B cell (primary cell): Measurements from ENCODE around the gene CPEB3. TPM values are rescaled to one million over a fixed set of nuclear protein-coding genes. Genes with fewer than 3 reads are reported as not detected.

Source experiments
- ATAC-seq: fragments of 200-7000 bp; cut with Tn5 transposase; one replicate; pipeline ENCODE4 v1.10.0; 2021; ENCODE audit warnings: low read depth, mild to moderate bottlenecking, moderate number of reproducible peaks, moderate library complexity
- CTCF ChIA-PET: fragments of 350-600 bp; sonication (Branson Sonifier 250); formaldehyde crosslinking; loops from one replicate; lab custom pipeline; 2021; ENCODE audit warnings: antibody characterized with exemption, inconsistent platforms; lab: Charles Lee
- POLR2A ChIA-PET: fragments of 350-600 bp; sonication (Branson Sonifier 250); formaldehyde crosslinking; loops from one replicate; lab custom pipeline; 2021; ENCODE audit warnings: antibody characterized with exemption; lab: Charles Lee
- DNase-seq: peaks from one replicate; pipeline ENCODE4 v3.0.0; 2013
- H2AFZ ChIP-seq: 2 replicates; pipeline ENCODE4 v1.6.1; 2012; ENCODE audit warnings: mild to moderate bottlenecking, low read depth, low read length; ENCODE audit not compliant: insufficient read depth, poor library complexity, severe bottlenecking
- H3K27ac ChIP-seq, 2 donors: 1 replicate in 1 of 2; 2 replicates in 1 of 2; pipeline ENCODE4 v1.5.1; 2012 to 2013; ENCODE audit warnings: low read length in 2 of 2, mild to moderate bottlenecking in 2 of 2, moderate library complexity in 1 of 2
- H3K27me3 ChIP-seq, 4 experiments: fragments of 200-600 bp in 1 of 4; sonication (generic) in 1 of 4; replicated peaks in 1 of 4; 1 replicate in 2 of 4; 2 replicates in 2 of 4; pipeline versions ENCODE4 v1.6.1 to v1.7.0; 2013 to 2016; ENCODE audit warnings: low read length in 3 of 4, mild to moderate bottlenecking in 2 of 4, mixed read lengths in 1 of 4, moderate library complexity in 1 of 4; ENCODE audit not compliant: insufficient read depth in 4 of 4, control insufficient read depth in 3 of 4; ENCODE audit errors: control extremely low read depth in 1 of 4
- H3K36me3 ChIP-seq, 2 experiments: replicated peaks in 1 of 2; 1 replicate in 1 of 2; 2 replicates in 1 of 2; pipeline versions ENCODE4 v1.6.1 to v1.7.1; 2013; ENCODE audit warnings: low read length in 1 of 2; ENCODE audit not compliant: insufficient read depth in 2 of 2, control insufficient read depth in 1 of 2; ENCODE audit errors: control extremely low read depth in 1 of 2, extremely low read depth in 1 of 2
- H3K4me1 ChIP-seq, 2 donors: fragments of 200-600 bp in 1 of 2; sonication (generic) in 1 of 2; 1 replicate in 1 of 2; 2 replicates in 1 of 2; pipeline versions ENCODE4 v1.5.1 to v1.6.1; 2013 to 2017; ENCODE audit warnings: low read length in 2 of 2; ENCODE audit not compliant: control insufficient read depth in 2 of 2, insufficient read depth in 2 of 2
- H3K4me2 ChIP-seq: replicated peaks from 2 replicates; pipeline ENCODE3; 2012; ENCODE audit warnings: mild to moderate bottlenecking, low read depth, low read length; ENCODE audit not compliant: poor library complexity, severe bottlenecking
- H3K4me3 ChIP-seq, 5 experiments: fragments of 200-600 bp in 1 of 5; sonication (generic) in 1 of 5; 1 replicate in 3 of 5; 2 replicates in 2 of 5; pipeline versions ENCODE4 v1.5.1 to v1.7.0; 2011 to 2016; ENCODE audit warnings: low read length in 4 of 5, mild to moderate bottlenecking in 4 of 5, low read depth in 2 of 5, control low read depth in 1 of 5, moderate library complexity in 1 of 5; ENCODE audit not compliant: insufficient read depth in 1 of 5; ENCODE audit errors: control extremely low read depth in 1 of 5, extremely low read depth in 1 of 5
- H3K79me2 ChIP-seq: fragments of 200-600 bp; sonication (generic); one replicate; pipeline ENCODE4 v1.6.0; 2016; ENCODE audit warnings: low read length; ENCODE audit not compliant: control insufficient read depth, insufficient read depth
- H3K9ac ChIP-seq: fragments of 200-600 bp; sonication (generic); 2 replicates; pipeline ENCODE4 v1.6.1; 2017; ENCODE audit warnings: mild to moderate bottlenecking, low read length, moderate library complexity
- H3K9me3 ChIP-seq, 3 donors: one replicate each; pipeline versions ENCODE4 v1.6.1 to v1.7.1; 2013; ENCODE audit warnings: low read length in 2 of 3; ENCODE audit not compliant: control insufficient read depth in 2 of 3, insufficient read depth in 1 of 3; ENCODE audit errors: control extremely low read depth in 1 of 3
- H4K20me1 ChIP-seq: 2 replicates; pipeline ENCODE4 v1.6.0; 2012; ENCODE audit warnings: mild to moderate bottlenecking, low read length; ENCODE audit not compliant: insufficient read depth, control insufficient read depth, poor library complexity, severe bottlenecking
- H3K27ac Mint-ChIP-seq: one replicate; pipeline ENCODE4 v1.8.0; 2021; ENCODE audit warnings: mixed read lengths
- H3K27me3 Mint-ChIP-seq: one replicate; pipeline ENCODE4 v1.8.0; 2021; ENCODE audit warnings: mixed read lengths
- H3K4me1 Mint-ChIP-seq: one replicate; pipeline ENCODE4 v1.8.0; 2021; ENCODE audit warnings: mixed read lengths
- H3K4me3 Mint-ChIP-seq: one replicate; pipeline ENCODE4 v1.8.0; 2021; ENCODE audit warnings: mixed read lengths
- H3K9me3 Mint-ChIP-seq: one replicate; pipeline ENCODE4 v1.8.0; 2022; ENCODE audit warnings: mixed read lengths; ENCODE audit not compliant: insufficient read depth
- EZH2 ChIP-seq: IDR thresholded peaks from 2 replicates; pipeline ENCODE4 v1.6.1; 2012; ENCODE audit warnings: borderline replicate concordance, low read depth, mild to moderate bottlenecking, moderate library complexity, low read length; ENCODE audit not compliant: insufficient read depth, poor library complexity, severe bottlenecking
- intact Hi-C: fragments of 100-400 bp; cut with micrococcal nuclease; formaldehyde crosslinking; loops from one replicate; pipeline ENCODE4 v1.10.0; 2022
- polyA plus RNA-seq: library from polyadenylated mRNA; depleted of rRNA; stranded (reverse); fragments of >200 nt; gene quantifications from 2 replicates; pipeline ENCODE4 v1.2.3, GENCODE V29; 2012
- total RNA-seq, 2 donors: library from RNA; stranded (reverse); fragments of 120-200 nt in 1 of 2; gene quantifications; 1 replicate in 1 of 2; 2 replicates in 1 of 2; pipeline versions ENCODE4 v1.2.3 to v1.2.4, GENCODE V29; 2013 to 2022
- TF ChIP-seq, protein P1 (sequence below): fragments of 200-600 bp; IDR thresholded peaks from one replicate; pipeline ENCODE4 v1.8.0; 2022; ENCODE audit warnings: antibody characterized with exemption, mild to moderate bottlenecking

The CPEB3 gene
- total and polyA plus RNA-seq, 2 donors (not counting 1 experiment from before 2014, with no cell fraction given), result 1.6 to 6.7 TPM

DNA sequence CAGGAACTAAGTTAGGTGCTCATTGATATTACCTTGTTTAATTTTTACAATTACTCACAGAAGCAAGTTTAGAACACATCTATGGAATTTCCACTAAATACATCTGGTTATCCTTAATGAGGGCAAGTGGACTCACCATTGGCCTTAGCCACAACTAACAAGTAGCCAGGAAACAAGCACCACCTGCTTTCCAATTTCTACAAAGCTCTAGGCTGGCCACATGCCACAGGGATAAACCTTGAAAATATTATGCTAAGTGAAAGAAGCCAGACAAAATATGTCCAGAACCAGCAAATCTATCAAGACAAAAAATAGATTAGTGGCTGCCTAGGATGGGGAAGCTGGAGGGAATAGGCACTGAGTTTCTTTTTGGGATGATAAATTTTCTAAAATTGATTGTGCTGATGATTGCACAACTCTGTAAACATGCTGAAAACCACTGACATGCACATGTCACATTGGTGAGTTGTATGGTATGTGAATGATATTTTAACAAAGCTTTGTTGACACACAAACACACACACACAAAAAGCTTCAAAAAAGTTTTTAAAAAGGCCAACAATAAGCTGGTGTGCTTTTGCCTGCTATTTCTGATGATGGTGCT lies 179.4 kb downstream of the CPEB3 start:
- POLR2A ChIA-PET, result no interaction called here

More for the DNA sequence above, 179.4 kb downstream of the CPEB3 start:
- no peaks in the 10 kb centered on the region for H3K27me3 Mint-ChIP-seq
- intact Hi-C loops, result loop anchor here (10.0 kb wide), 1 partner anchor 73 kb away; no protein-coding TSS in a partner anchor
- DNase-seq (no peak), ATAC-seq (no peak)
- no peak overlapping the region for H3K27ac Mint-ChIP-seq
- Histone ChIP-seq H3K27ac (no peak overlapping the region), H3K79me2 (no peaks in the 10 kb centered on the region), H4K20me1 (no peaks in the 10 kb centered on the region), H3K9me3 (peaks cover 0 to 4% (median 0%) of the 10 kb centered on the region in 3 donors), H3K4me1 (no peaks in the 10 kb centered on the region), H3K4me3 (no peak overlapping the region), H2AFZ (no peak overlapping the region), H3K9ac (no peak overlapping the region), H3K36me3 (peaks cover 0 to 17% of the 10 kb centered on the region in 2 experiments), H3K4me2 (no peak overlapping the region), H3K27me3 (no peaks in the 10 kb centered on the region)
- TF ChIP-seq EZH2, result no peak
- TF ChIP-seq, protein P1, sequence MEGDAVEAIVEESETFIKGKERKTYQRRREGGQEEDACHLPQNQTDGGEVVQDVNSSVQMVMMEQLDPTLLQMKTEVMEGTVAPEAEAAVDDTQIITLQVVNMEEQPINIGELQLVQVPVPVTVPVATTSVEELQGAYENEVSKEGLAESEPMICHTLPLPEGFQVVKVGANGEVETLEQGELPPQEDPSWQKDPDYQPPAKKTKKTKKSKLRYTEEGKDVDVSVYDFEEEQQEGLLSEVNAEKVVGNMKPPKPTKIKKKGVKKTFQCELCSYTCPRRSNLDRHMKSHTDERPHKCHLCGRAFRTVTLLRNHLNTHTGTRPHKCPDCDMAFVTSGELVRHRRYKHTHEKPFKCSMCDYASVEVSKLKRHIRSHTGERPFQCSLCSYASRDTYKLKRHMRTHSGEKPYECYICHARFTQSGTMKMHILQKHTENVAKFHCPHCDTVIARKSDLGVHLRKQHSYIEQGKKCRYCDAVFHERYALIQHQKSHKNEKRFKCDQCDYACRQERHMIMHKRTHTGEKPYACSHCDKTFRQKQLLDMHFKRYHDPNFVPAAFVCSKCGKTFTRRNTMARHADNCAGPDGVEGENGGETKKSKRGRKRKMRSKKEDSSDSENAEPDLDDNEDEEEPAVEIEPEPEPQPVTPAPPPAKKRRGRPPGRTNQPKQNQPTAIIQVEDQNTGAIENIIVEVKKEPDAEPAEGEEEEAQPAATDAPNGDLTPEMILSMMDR, result no peak
- no peak overlapping the region for H3K4me3 Mint-ChIP-seq
- CTCF ChIA-PET, result interaction anchor here (1.4 kb wide), 1 partner anchor 24 kb away, joined by 3 read pairs; no protein-coding TSS in a partner anchor
- no peaks in the 10 kb centered on the region for H3K9me3 Mint-ChIP-seq
- peaks cover 2% of the 10 kb centered on the region for H3K4me1 Mint-ChIP-seq
